H1 (cell line): ENCODE measurements around the gene VSX2. TPM values are rescaled to one million over a fixed set of nuclear protein-coding genes. Genes with fewer than 3 reads are reported as not detected.

Experiments
- CHD1 ChIP-seq: IDR thresholded peaks from 2 replicates; pipeline ENCODE4 v1.6.1; 2012; ENCODE audit warnings: low read depth, low read length, improper control_type of control experiment
- CHD2 ChIP-seq: IDR thresholded peaks from 2 replicates; pipeline ENCODE4 v1.6.1; 2012; ENCODE audit warnings: low read length, improper control_type of control experiment
- EP300 ChIP-seq, 2 experiments: IDR thresholded peaks; 1 replicate in 1 of 2; 2 replicates in 1 of 2; pipeline ENCODE4 v1.6.1; 2011 to 2012; ENCODE audit warnings: low read depth in 2 of 2, low read length in 2 of 2, mild to moderate bottlenecking in 2 of 2, borderline replicate concordance in 1 of 2, inconsistent platforms in 1 of 2, moderate library complexity in 1 of 2
- KDM1A ChIP-seq: fragments of 200-600, 300-600 bp; sonication (generic); IDR thresholded peaks from 2 replicates; pipeline ENCODE4 v1.7.1; 2016; ENCODE audit warnings: mild to moderate bottlenecking, low read length, borderline replicate concordance
- NANOG ChIP-seq: IDR thresholded peaks from 2 replicates; pipeline ENCODE4 v1.6.1; 2011; ENCODE audit warnings: low read length, low read depth, mild to moderate bottlenecking, inconsistent platforms; ENCODE audit not compliant: insufficient read depth, poor library complexity, severe bottlenecking
- NRF1 ChIP-seq: IDR thresholded peaks from 2 replicates; pipeline ENCODE4 v1.6.1; 2011; ENCODE audit warnings: mild to moderate bottlenecking, low read depth, low read length, improper control_type of control experiment
- PHF8 ChIP-seq: fragments of 200-600 bp; sonication (generic); conservative IDR thresholded peaks from 2 replicates; pipeline ENCODE4 v1.7.1; 2012; ENCODE audit warnings: low read depth, mild to moderate bottlenecking, inconsistent platforms, low read length, moderate library complexity
- RNF2 ChIP-seq: fragments of 200-900, 300-1000 bp; sonication (generic); IDR thresholded peaks from 2 replicates; pipeline ENCODE4 v1.7.1; 2016; ENCODE audit warnings: borderline replicate concordance, low read depth, mild to moderate bottlenecking, antibody characterized with exemption, low read length; ENCODE audit not compliant: poor library complexity, severe bottlenecking; ENCODE audit errors: missing control alignments
- SP1 ChIP-seq: IDR thresholded peaks from 2 replicates; pipeline ENCODE4 v1.6.1; 2011; ENCODE audit warnings: low read depth, low read length
- SRF ChIP-seq: IDR thresholded peaks from 2 replicates; pipeline ENCODE4 v1.6.1; 2011; ENCODE audit warnings: mild to moderate bottlenecking, low read depth, low read length, moderate library complexity
- SUZ12 ChIP-seq: fragments of 200-600 bp; sonication (generic); IDR thresholded peaks from 2 replicates; pipeline ENCODE4 v1.6.1; 2012; ENCODE audit warnings: mild to moderate bottlenecking, inconsistent platforms, low read length, moderate library complexity, mixed read lengths
- TAF1 ChIP-seq: IDR thresholded peaks from 2 replicates; pipeline ENCODE4 v1.6.1; 2011; ENCODE audit warnings: mild to moderate bottlenecking, low read depth, low read length
- TAF7 ChIP-seq: optimal IDR thresholded peaks from 2 replicates; pipeline ENCODE3; 2011; ENCODE audit warnings: low read depth, mild to moderate bottlenecking, inconsistent platforms, low read length, moderate library complexity, borderline replicate concordance
- TCF12 ChIP-seq: IDR thresholded peaks from 2 replicates; pipeline ENCODE4 v1.6.1; 2011; ENCODE audit warnings: low read depth, mild to moderate bottlenecking, low read length
- TEAD4 ChIP-seq: IDR thresholded peaks from 2 replicates; pipeline ENCODE4 v1.6.1; 2012; ENCODE audit warnings: low read depth, low read length, inconsistent platforms, mixed read lengths
- polyA plus RNA-seq, 7 experiments: library from polyadenylated mRNA; depleted of rRNA in 3 of 7; stranded (reverse) in 5 of 7; unstranded in 2 of 7; fragments of >200 nt in 5 of 7; fragments of 200-250 nt in 2 of 7; gene quantifications; 1 replicate in 5 of 7; 2 replicates in 1 of 7; 4 replicates in 1 of 7; pipeline versions ENCODE4 v1.2.1 to v1.2.3, GENCODE V29; 2011 to 2013; ENCODE audit warnings: missing spikeins in 2 of 7, mixed read lengths in 2 of 7
- total RNA-seq: library from RNA; stranded (reverse); fragmentation: NEBNext Ultra II Directional; extraction: Animal tissue kit (Norgen Biotek cat#: 25700); gene quantifications from 2 replicates; pipeline ENCODE4 v1.2.1, GENCODE V29; 2021
- TF ChIP-seq, protein P1 (sequence below), 3 experiments: IDR thresholded peaks; 1 replicate in 2 of 3; 2 replicates in 1 of 3; pipeline versions ENCODE4 v1.5.1 to v1.6.1; 2011; ENCODE audit warnings: low read length in 3 of 3, mild to moderate bottlenecking in 3 of 3, inconsistent platforms in 2 of 3, low read depth in 1 of 3, moderate library complexity in 1 of 3; ENCODE audit not compliant: insufficient read depth in 1 of 3; ENCODE audit errors: control extremely low read depth in 1 of 3
- TF ChIP-seq, protein P2 (sequence below): IDR thresholded peaks from 2 replicates; pipeline ENCODE4 v1.6.1; 2012; ENCODE audit warnings: low read length, inconsistent platforms
- TF ChIP-seq, protein P3 (sequence below): IDR thresholded peaks from 2 replicates; pipeline ENCODE4 v1.6.1; 2012; ENCODE audit warnings: inconsistent platforms

VSX2 gene
- total and polyA plus RNA-seq, 2 of the 8 experiments (the other 6 are each of a cell fraction or from before 2014, with no cell fraction given), result 0.08 to 0.22 TPM

DNA sequence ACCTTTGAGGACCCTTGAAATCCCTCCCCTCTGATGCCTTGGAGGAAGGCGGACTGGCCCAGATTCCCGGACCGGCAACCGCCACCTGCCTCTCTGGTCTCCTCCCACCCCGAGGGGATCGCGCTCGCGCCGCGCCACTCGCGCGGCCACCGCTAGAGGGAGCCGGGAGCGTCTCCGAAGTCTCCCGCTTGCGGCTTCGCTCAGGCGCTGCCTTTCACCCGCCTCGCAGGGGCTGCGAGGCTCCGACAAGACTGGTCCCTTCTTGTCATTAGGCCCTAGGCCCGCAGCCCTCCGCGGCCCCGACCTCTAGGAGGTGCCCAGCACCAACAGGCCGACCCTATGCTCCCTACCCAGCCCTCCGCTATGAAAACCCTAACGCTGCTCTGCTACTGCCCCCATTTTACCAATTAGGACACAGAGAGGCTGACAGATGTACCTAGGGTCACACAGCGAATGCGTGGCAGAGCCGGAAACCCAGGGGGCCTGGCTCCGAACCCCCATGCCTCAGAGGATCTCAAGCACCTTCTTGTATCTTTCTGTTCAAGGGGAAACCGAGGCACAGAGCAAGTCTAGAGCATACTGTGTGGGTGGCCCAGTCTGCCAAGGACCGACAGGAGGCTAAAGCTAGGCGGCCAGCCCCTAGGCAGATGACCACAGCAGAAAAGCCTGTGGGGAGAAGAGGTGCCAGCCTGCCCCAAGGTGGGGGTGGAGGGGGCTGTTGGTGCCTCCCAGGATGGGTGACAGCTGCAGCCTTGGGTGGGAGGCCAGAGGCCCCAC, 21.4 kb upstream of the VSX2 start (continued):
- TF ChIP-seq, protein P1, sequence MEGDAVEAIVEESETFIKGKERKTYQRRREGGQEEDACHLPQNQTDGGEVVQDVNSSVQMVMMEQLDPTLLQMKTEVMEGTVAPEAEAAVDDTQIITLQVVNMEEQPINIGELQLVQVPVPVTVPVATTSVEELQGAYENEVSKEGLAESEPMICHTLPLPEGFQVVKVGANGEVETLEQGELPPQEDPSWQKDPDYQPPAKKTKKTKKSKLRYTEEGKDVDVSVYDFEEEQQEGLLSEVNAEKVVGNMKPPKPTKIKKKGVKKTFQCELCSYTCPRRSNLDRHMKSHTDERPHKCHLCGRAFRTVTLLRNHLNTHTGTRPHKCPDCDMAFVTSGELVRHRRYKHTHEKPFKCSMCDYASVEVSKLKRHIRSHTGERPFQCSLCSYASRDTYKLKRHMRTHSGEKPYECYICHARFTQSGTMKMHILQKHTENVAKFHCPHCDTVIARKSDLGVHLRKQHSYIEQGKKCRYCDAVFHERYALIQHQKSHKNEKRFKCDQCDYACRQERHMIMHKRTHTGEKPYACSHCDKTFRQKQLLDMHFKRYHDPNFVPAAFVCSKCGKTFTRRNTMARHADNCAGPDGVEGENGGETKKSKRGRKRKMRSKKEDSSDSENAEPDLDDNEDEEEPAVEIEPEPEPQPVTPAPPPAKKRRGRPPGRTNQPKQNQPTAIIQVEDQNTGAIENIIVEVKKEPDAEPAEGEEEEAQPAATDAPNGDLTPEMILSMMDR (IDR thresholded peaks at IDR 0.05; ENCODE audit: control extremely low read depth in 1 of 3, insufficient read depth in 1 of 3, low read depth in 1 of 3, low read length in 3 of 3), result peak; percentile 87 to 96 (median 89)
- peak; percentile 82; the same call in 1 of the 2 replicates for TF ChIP-seq KDM1A
- TF ChIP-seq PHF8, result no peak
- no peak for TF ChIP-seq SRF
- TF ChIP-seq NRF1, result no peak
- TF ChIP-seq, protein P2, sequence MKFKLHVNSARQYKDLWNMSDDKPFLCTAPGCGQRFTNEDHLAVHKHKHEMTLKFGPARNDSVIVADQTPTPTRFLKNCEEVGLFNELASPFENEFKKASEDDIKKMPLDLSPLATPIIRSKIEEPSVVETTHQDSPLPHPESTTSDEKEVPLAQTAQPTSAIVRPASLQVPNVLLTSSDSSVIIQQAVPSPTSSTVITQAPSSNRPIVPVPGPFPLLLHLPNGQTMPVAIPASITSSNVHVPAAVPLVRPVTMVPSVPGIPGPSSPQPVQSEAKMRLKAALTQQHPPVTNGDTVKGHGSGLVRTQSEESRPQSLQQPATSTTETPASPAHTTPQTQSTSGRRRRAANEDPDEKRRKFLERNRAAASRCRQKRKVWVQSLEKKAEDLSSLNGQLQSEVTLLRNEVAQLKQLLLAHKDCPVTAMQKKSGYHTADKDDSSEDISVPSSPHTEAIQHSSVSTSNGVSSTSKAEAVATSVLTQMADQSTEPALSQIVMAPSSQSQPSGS, result no peak
- TF ChIP-seq RNF2, result no peak
- TF ChIP-seq TCF12, result no peak
- no peak for TF ChIP-seq CHD2
- TF ChIP-seq SUZ12, result peak; percentile 61; the same call in 1 of the 2 replicates
- 0 out of 2 replicates have a peak, but pooled peaks have one; percentile 25 for TF ChIP-seq TEAD4
- no peak for TF ChIP-seq CHD1
- TF ChIP-seq SP1, result no peak
- TF ChIP-seq EP300 (IDR thresholded peaks at IDR 0.05; ENCODE audit: borderline replicate concordance in 1 of 2, low read depth in 2 of 2, low read length in 2 of 2), result no peak
- no peak for TF ChIP-seq NANOG
- TF ChIP-seq, protein P3, sequence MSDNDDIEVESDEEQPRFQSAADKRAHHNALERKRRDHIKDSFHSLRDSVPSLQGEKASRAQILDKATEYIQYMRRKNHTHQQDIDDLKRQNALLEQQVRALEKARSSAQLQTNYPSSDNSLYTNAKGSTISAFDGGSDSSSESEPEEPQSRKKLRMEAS, result peak; percentile 57
- TF ChIP-seq TAF1, result no peak
- TF ChIP-seq TAF7, result no peak
